HCT116 (cell line): Measurements from ENCODE around the gene IRF3. TPM values are rescaled to one million over a fixed set of nuclear protein-coding genes. Genes with fewer than 3 reads are reported as not detected.

Experiments
- CEBPB ChIP-seq: IDR thresholded peaks from 2 replicates; pipeline ENCODE4 v1.6.1; 2012; ENCODE audit warnings: low read depth
- CTCF ChIP-seq, 3 experiments: fragments of 200-600 bp in 1 of 3; sonication (generic) in 1 of 3; IDR thresholded peaks in 2 of 3; conservative IDR thresholded peaks in 1 of 3; 2 replicates each; pipeline ENCODE4 v1.5.1; 2012 to 2017; ENCODE audit warnings: low read depth in 2 of 3, low read length in 2 of 3, antibody characterized with exemption in 1 of 3, borderline replicate concordance in 1 of 3, control low read depth in 1 of 3, mild to moderate bottlenecking in 1 of 3, mixed read lengths in 1 of 3, mixed run types in 1 of 3, moderate library complexity in 1 of 3; ENCODE audit not compliant: insufficient read depth in 1 of 3
- EZH2phosphoT487 ChIP-seq: fragments of 200-600 bp; IDR thresholded peaks from 2 replicates; pipeline ENCODE4 v1.6.1; 2018; ENCODE audit warnings: antibody characterized with exemption, borderline replicate concordance
- POLR2AphosphoS5 ChIP-seq: IDR thresholded peaks from 2 replicates; pipeline ENCODE4 v1.6.1; 2011; ENCODE audit warnings: mild to moderate bottlenecking, low read depth, low read length, moderate library complexity
- RAD21 ChIP-seq: IDR thresholded peaks from 2 replicates; pipeline ENCODE4 v1.6.1; 2012; ENCODE audit warnings: low read depth, mild to moderate bottlenecking
- REST ChIP-seq: IDR thresholded peaks from 2 replicates; pipeline ENCODE4 v1.6.1; 2012; ENCODE audit warnings: low read depth
- SIN3A ChIP-seq: IDR thresholded peaks from 2 replicates; pipeline ENCODE4 v1.6.1; 2012; ENCODE audit warnings: low read depth
- YY1 ChIP-seq: IDR thresholded peaks from 2 replicates; pipeline ENCODE4 v1.6.1; 2011; ENCODE audit warnings: low read length, low read depth, moderate library complexity, mild to moderate bottlenecking; ENCODE audit not compliant: insufficient replicate concordance; ENCODE audit errors: extremely low read depth
- total RNA-seq: library from RNA; stranded (reverse); gene quantifications from one replicate; pipeline ENCODE4 v1.2.1, GENCODE V29; 2021; ENCODE audit not compliant: unreplicated experiment
- TF ChIP-seq, protein P1 (sequence below): IDR thresholded peaks from 2 replicates; pipeline ENCODE4 v1.6.1; 2012

The IRF3 gene
- total RNA-seq, 1 experiment from 2014 or later, result 129 TPM

DNA sequence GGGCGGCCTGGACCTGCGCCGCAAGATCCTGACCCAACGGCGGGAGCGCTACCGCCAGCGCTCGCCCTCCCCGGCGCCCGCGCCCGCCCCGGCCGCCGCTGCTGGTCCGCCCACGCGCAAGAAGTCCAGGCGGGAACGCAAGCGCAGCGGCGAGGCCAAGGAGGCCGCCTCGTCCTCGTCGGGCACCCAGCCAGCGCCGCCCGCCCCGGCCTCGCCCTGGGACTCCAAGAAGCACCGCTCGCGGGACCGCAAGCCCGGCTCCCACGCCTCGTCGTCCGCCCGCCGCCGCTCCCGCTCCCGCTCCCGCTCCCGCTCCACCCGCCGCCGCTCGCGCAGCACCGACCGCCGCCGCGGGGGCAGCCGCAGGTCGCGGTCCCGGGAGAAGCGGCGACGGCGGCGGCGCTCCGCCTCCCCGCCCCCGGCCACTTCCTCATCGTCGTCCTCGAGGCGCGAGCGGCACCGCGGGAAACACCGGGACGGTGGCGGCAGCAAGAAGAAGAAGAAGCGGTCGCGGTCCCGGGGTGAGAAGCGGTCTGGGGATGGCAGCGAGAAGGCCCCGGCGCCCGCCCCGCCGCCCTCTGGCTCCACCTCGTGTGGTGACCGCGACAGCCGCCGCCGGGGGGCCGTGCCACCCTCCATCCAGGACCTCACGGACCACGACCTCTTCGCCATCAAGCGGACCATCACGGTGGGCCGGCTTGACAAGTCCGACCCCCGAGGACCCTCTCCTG lies 13.7 kb downstream of the IRF3 start (continued):
- TF ChIP-seq CTCF (IDR thresholded peaks at IDR 0.05 in 2 of 3, conservative IDR thresholded peaks at IDR 0.05 in 1 of 3; ENCODE audit: borderline replicate concordance in 1 of 3, insufficient read depth in 1 of 3, low read depth in 2 of 3, low read length in 2 of 3), result no peak
- TF ChIP-seq YY1, result no peak
- TF ChIP-seq EZH2phosphoT487, result no peak
- no peak for TF ChIP-seq CEBPB
- no peak for TF ChIP-seq RAD21
- TF ChIP-seq, protein P1, sequence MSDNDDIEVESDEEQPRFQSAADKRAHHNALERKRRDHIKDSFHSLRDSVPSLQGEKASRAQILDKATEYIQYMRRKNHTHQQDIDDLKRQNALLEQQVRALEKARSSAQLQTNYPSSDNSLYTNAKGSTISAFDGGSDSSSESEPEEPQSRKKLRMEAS, result no peak
- TF ChIP-seq SIN3A, result no peak
- TF ChIP-seq POLR2AphosphoS5, result no peak
- no peak for TF ChIP-seq REST
